Right lung (tissue), 5 donors: ENCODE results near the gene FBN2. TPM values are rescaled to one million over a fixed set of nuclear protein-coding genes. Genes with fewer than 3 reads are reported as not detected.
A peak's percentile ranks its signal among the peaks of the same experiment; 100 is the strongest.

Experiments used
- DNase-seq, 2 donors: peaks; one replicate each; pipeline ENCODE4 v3.0.0-alpha.2; 2013
- polyA plus RNA-seq, 5 donors: library from polyadenylated mRNA; unstranded; fragments of 120-200 nt; gene quantifications; one replicate each; pipeline versions ENCODE4 v1.2.1 to v1.2.3, GENCODE V29; 2013; ENCODE audit warnings: inconsistent platforms in 1 of 5, low replicate concordance in 1 of 5; ENCODE audit not compliant: insufficient read length in 5 of 5, insufficient read depth in 1 of 5

FBN2 gene
- polyA plus RNA-seq, 5 donors = 37.5 to 57.0 (median 52.2) TPM

DNA sequence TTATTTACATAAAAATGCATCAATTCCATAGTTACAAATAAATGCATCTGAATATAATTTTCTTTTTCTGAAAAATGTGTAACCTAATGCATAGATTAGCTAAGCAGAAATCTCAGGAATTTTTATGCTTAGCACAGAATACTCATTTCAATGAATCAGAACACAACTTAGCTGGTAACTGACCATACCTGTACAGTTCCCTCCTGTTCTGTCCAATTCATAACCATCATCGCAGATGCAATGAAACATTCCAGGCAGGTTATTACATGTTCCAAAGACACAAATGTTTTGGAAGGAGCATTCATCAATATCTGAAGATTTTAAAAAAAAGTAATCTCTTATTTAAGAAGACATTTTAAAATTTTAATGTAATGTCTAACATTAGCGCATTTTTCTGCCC lies 219.4 kb downstream of the FBN2 start:
- DNase-seq = no peak

DNA sequence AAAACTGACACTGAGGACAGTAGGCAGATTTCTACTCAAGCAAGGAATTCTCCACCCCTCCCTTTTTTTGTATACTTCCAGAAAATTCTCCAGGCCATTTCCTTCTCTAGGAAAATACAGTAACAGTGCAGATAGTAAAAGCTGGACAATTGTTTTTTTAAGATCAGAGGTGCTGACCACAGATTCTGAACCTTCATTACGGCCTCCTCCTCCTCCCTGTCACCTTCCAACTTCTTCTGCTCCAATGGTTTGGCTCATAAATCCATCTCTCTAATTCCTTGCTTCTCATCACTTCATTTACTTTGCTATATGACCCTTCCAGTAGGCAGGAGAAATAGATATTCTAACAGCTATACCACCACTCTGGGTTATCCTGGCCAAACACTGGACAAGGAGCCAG lies 220.6 kb downstream of the FBN2 start:
- DNase-seq = no peak

DNA sequence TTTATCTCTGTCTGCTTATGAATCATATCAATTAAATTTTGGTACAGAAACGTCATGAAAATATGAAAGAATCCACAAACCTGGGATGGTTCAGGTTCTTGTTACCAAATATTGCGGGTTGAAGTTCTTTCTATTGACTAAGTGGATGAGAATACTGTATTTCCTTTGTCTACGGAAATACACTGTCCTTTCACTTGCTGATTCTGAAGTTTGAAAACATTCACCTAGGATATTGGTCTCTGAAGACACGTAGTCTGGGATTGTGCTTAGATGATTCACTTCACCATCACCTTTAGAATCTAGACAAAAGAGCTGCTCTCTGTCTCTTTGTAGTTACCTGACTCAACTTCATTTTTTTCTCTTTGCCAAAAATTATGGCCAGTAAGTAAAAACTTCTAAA lies 222.4 kb downstream of the FBN2 start:
- no peak for DNase-seq

DNA sequence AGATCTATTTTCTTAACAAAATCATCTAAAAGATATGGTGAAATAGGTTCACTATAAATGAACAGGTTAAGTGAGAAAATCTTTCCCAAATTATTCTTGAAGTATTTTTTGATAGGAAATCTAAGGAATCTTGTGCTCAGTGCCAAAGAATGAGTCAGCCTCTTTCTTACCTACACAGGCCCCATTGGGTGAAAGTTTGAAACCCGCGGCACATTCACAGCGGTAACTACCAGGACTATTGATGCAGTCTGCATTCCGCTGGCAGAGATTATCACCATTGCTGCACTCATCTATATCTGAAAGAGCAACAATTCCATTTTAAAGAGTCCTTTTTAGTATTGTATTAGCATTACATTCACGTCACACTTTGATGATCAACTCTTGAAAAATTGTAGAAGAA lies 232.7 kb downstream of the FBN2 start:
- no peak for DNase-seq

DNA sequence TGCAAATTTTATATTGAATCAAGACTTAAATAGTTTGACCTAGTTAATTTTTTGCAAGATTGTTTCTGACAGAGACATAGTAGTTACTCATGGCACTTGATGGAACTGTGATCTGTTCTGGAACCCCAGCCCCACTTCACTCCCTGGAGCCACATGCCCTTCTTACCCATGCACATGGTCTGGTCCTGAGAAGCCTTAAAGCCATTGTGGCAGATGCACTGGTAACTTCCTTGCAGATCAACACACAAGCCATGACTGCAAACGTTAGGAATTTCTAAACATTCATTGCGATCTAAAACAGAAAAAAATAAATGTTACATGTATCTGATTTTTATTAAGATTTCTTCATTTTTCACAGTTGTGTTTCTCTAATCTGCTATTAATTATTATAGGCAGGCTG lies 233.3 kb downstream of the FBN2 start:
- DNase-seq = no peak

DNA sequence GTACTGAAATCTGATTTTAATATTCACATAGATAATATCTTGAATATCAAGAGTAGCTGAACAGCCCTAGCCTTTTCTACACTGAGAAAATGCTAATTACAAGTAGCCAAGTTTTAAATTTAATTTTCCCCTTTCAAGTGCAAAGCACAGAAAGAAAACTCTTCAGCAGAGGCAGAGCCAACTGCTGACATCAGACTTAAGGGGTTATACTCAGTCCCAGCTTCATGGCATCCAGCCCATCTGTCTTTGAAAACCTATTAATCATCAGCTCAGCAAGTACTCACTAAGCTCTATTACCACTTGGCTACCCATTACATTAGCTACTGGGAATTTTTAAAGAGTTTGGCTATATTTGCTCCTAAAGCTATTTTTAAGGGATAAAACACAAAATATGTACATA lies 234.0 kb downstream of the FBN2 start:
- peak; percentile 6 to 41 for DNase-seq

DNA sequence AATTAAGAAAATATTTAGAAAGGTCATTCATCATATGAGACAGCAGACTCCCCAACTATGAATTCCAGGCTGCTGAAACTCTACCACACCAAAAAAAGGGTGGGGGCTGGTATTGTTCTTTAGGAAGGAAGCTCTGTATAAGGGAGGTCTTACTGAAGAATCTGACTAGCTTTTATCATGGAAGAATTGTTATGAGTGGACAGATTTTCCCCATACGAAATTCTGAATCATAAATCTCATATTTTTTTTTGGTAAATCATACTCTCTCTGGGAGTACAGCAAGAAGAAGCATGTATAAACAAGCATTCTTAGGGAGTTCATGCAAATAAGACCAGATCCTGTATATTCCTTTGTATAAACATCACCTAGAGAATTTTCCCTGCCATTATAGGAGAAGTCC lies 234.5 kb downstream of the FBN2 start:
- no peak for DNase-seq

DNA sequence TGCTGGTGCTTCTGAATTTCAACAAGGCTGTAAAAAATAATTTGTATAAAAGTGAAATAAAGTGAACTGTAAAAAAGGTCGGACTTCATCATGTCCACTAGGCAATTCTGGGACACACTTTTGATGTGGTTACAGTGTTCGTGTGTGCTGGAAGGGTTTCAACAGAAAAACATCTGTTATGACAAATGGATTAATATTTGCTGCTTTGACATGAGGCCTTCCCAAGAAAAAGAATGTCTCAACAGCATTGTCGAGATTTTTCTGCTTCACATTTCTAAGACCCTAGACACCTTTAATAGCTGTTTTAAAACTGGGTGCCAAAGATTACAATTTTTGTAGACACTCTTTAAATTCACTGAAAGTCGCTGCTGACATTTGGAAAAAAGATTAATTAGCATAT lies 237.9 kb downstream of the FBN2 start:
- DNase-seq = no peak

DNA sequence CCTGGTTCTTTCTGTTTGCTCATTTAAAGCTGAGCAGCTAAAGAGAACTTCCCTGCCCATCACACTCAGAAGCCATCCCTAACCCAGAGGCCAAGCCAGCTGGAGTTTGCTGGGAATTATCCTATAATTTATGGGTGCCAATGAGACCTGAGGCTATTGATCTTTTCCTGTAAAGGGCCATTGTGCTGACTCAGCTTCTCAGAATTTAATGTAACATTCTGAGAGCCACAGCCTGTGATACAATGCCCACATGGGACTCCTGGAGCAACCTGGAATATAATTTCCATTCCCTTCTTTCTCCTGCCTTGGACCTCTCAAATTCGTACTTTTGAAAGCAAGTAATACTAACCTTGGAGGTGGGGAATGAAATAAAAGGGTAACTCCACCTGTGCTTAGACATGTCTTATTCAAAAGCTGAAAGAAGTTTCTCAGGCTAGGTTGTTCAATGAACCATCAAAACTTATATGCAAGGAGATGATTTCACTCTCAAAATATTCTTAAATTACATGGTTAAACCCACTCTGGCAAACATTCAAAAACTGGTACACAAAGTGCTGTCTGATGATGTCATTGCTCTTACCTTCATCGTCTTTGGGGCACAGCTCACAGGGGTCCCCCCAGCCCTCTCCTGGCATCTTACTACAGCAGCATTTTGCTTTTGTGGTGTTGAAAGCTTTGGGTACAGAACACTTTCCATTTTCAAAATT lies 247.7 kb downstream of the FBN2 start:
- no peak for DNase-seq

DNA sequence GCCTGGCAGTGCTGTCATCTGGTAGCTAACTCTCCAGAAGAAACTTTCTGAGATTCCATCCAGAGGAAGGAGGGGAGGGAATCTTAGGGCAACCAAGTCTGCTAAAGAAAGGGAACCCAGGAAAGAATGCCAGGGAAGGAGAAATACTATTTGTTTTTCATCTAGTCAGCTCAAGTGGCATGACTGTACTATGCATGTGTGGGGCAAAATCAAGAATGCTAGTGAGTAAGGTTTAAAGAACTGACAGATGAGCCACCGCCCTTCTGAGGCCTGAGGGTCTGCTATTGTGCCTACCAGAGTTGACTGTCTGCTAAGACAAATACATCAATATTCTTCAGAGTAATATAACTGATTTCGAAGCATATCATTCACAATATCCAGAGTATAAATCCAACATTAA lies 250.3 kb downstream of the FBN2 start:
- no peak for DNase-seq

DNA sequence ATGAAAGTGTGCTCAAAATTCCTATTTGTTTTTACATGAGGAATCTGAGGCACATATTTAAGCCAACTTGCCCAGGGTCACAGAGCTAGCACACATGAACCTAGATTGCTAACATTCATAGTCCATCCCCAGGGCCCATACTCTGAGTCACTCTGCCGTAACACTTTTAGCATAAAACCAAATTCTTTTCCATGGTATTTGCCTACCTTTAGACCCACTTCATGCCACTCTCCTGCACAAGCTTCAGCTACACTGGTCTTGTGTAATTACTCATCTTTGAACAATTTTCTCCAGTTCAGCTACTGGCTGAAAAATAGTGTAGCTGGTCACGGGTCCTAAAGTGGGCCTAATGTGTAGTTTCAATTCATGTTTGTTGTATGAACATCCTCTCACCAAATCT lies 253.8 kb downstream of the FBN2 start:
- DNase-seq = no peak

DNA sequence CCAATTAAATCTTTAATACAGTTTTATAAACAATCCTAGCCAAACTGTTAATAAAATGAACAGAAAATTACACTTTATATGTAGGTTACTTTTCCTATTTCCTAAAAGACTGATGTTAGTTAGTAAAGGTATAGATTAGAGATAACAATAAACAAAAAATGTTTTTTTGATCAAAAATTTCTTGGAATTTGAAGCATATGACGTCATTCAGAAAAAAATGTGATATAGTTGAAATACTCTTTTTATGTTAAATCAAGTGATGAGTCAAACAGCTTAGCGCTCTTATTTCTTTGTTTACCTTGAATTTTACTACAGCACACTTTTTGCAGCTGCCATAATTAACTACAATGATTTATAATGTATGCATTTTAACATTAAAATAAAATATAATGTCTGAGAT lies 258.7 kb downstream of the FBN2 start:
- DNase-seq = no peak

DNA sequence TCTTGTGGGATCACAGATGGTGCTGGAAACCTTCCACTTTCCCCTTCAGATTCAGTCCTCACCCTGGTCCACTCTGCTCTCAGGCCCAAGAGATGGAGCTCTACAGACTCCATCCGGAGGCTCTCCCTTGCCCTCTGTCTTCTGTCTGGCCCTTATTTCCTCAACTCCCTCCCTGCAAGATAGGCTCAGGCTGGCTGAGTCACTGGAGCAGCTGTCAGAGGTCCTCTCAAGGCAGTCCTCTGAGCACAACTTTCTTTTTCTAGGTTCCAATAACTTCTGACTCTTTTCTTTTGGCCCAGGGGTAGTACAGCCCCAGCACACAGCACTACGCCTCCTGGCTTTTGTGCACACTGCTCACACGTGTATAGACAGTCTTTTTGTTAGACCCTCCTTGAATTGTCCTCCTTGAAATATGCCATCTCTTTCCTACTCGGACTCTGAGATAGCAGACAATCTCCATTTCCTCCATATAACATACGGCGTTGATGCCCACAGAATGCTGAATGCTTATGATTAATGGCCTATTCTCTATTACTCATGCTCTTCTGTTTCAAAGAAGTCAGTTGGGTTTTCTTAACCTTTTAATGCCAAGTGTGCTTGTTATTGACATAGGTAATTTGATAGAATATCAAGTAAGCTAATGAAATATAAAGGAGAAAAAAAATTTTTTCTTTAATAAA lies 261.4 kb downstream of the FBN2 start:
- no peak for DNase-seq

DNA sequence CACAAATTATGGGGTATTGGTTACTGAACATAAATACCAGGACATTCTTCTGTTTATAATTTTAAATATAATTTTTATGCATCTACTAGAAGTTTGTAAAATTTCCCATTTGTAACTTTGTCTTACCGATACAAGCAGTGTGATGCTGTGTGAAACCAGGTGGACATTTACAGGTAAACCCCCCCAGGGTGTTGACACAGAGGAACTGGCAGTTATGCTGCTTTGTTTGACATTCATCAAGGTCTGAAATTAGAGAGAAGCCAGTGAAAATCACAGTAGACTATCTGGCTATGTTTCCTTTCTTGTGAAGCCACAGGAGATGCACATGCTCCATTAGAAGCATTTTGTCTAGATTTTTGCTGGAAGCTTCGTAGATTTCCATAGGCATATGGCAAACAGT lies 263.6 kb downstream of the FBN2 start:
- no peak for DNase-seq

DNA sequence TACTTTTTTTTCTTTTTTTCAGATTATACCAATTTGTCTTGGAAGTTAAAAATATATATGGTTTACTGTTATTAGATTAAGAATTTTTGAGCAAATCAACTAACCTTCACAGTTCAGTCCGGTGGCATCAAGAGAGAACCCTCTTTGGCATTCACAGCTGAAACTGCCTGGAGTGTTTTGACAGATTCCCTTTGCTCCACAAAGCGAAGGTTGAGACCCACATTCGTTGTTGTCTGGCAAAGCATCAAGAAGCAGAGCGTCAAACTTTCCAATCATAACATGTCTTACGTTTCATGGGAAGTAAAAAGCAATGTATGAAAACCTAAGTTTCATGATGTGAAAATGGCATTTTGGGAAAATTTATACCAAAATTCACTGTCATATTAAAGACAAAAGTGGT lies 264.3 kb downstream of the FBN2 start:
- DNase-seq = no peak

DNA sequence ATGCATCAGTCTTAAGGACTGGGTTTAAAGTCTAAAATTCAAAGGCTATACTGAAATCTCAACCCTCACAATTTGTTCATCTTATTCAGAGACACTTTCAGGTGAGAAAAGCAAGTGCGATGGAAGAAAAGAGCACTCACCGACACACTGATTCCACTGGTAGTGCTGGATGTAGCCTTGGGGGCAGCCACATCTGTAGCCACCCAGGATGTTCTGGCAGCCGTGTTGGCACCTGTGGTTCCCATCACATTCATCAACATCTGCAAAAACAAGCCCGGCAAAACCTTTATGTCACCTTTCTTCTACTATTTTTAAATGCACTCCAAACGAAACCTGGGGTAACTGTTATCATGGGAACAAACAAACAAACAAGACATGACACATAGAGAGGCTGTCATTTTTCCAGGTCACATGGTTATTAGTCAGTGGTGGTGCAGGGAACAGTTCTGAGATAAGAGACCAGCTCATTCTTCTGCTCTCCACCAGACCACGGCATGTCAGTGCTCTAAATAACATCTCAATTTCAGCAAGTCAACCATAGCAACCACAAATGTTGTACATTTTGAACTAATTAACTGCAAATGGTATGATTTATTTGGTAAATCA lies 266.1 kb downstream of the FBN2 start:
- no peak for DNase-seq

DNA sequence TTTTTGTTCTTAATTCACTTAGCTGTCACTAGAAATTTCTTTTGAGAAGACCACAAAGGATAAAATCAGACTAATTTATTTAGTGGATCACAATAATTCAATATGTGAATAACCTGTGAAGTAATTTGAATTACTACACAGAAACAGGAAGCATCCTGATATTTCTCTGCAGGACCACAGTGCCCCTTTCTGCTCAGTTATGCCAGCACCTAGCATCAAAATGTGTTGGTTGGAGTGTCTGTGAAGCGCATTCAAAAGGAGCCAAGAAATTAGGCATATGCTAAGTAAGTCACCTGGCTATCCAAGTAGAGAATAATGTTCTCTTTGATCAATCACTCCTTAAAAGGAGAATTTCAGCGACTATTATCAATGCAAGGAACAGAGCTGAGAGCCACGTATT lies 267.0 kb downstream of the FBN2 start:
- no peak for DNase-seq

DNA sequence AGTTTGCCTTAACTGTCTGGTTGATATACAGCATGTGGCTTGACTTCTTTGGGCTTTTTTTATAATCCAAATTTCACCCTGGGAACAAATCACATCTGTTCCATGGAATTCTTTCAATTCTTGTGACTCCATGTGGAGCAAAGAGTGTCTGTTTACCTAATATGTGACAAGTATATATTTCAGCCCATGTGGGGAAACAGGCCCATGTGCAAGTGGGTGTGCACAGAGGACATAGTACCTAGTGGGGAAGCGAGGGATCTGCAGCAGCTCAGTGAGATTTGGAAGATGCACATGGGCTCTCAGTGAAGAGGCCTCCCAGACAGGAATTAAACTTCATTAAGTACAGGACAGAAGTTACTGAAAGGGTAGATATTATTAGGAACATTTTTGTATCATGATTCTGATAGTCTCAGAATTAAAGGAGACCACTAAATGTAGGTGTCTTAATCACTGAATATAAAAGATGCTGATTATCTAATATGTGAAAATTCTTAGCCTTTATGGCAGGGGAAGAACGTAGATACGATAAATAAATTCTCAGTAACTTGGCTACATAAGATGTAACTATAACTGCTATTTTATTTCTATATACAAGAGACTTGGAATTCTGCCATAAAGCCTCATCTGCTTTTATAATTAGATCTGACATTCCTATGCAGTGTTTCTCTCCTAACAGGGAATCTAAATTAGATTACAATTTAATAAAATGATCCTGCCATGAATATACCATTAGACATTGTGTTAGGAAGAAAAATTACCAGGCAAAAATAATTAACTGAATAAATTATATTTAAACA lies 273.3 kb downstream of the FBN2 start:
- no peak for DNase-seq

DNA sequence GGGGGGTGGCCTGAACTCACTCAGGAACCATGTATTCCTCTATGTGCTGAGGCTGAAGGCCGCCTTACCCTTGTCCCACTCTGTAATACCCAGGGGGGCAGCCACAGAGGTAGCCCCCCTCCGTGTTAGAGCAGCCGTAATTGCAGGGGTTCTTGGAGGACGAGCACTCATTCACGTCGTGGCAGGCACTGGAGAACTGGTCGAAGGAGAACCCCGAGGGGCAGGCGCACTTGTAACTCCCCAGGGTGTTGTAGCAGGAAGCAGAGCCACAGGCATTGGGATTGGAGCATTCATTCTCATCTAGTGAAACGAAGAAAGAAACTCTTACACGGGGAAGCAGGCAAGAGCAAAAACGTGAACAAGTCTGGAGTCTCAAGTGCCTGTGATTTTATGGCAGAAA lies 274.7 kb downstream of the FBN2 start:
- DNase-seq = no peak

DNA sequence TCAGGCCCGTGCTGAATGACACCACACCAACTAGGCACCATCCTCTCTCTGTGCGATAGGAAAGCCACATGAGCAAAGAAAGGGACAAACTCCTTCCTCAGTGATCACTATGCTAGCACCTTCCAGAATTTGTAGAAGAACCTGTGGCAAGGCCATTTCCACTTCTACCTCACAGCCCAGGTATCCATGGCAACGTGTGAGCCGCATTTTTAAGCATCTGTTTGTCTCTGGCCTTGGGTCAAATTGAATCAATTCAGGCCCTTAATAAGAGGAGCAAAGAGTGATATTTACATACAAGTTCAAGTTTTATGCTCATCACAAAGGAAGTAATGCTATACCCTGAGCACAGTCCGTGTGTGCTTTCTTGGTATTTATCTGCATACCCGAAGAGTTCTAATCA lies 275.1 kb downstream of the FBN2 start:
- DNase-seq = no peak

DNA sequence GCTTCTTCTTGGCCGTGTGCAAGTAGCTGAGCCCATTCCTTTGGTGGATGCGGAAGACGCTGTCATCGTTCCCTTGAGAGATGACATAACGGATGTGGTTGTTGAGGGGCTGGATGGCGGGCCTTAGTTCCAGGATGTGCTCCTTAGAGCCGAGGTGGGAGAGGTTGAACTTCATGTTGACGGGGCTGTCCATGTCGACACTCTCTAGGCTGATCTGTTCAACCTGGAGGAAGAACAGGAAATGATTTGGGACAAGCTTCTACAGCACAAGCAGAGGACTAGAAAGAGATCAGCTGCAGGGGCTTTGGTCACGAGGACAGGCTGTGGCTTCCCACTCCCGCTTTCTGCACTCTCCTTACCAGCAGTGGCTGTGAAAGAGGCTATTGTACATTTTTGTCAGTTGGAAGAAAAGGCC lies 278.4 kb downstream of the FBN2 start:
- no peak for DNase-seq

DNA sequence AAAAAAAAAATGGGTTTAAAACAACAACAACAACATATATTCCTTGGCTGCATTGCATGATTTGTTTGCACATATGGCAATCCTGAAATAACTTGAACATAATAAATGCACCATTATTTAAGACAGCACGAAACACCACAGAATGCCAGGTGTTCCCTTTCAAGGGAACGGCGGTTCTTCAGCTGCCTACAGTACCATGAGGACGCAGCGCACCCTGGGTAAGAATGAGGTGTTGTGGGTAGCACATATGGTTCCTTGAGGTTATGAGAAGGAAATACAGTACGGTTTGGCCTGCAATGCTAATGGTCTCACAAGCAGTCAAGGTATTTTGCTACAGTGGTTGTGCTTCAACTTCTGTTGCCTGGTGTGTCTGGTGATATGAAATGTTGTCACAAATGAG lies 279.7 kb downstream of the FBN2 start:
- no peak for DNase-seq

DNA sequence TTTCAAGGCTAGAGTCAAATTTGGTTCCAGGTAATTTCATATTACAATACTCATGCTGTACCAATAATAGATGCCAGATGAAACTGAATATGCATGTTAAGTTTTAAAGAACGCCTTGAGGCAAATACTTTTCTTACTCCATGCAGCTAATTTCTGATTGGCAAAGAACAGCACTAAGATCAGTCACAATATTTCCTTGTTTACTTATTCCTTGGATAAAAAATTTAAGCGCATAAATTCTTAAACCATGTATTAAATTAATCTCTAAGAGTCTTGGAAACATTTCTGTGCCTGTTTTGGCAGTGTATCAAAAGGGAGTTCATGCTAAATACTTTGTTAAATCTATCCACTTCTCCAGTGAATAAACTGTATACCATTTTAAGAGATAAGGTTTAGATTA lies 281.0 kb downstream of the FBN2 start:
- DNase-seq = no peak
